Parathyroid adenoma (tissue), 2 donors: ENCODE measurements around the gene PPM1H.

Experiments used
- H2AFZ ChIP-seq: fragments of 300-600 bp; sonication (generic); one replicate; pipeline ENCODE4 v1.7.0; 2017; ENCODE audit warnings: antibody characterized with exemption, mild to moderate bottlenecking
- H3K27ac ChIP-seq: fragments of 300-600 bp; sonication (generic); one replicate; pipeline ENCODE4 v1.7.0; 2017
- H3K27me3 ChIP-seq: fragments of 300-600 bp; sonication (generic); one replicate; pipeline ENCODE4 v1.7.0; 2017; ENCODE audit warnings: low read length; ENCODE audit not compliant: control insufficient read depth, insufficient read depth
- H3K36me3 ChIP-seq: fragments of 300-600 bp; sonication (generic); one replicate; pipeline ENCODE4 v1.7.0; 2017; ENCODE audit warnings: low read length; ENCODE audit not compliant: control insufficient read depth, insufficient read depth
- H3K4me1 ChIP-seq: fragments of 300-600 bp; sonication (generic); one replicate; pipeline ENCODE4 v1.7.0; 2017; ENCODE audit warnings: control low read depth
- H3K4me2 ChIP-seq: fragments of 300-600 bp; sonication (generic); one replicate; pipeline ENCODE4 v1.7.0; 2017; ENCODE audit warnings: low read length
- H3K4me3 ChIP-seq: fragments of 300-600 bp; sonication (generic); one replicate; pipeline ENCODE4 v1.7.0; 2017; ENCODE audit warnings: low read depth, low read length
- H3K79me2 ChIP-seq: fragments of 300-600 bp; sonication (generic); one replicate; pipeline ENCODE4 v1.7.0; 2017; ENCODE audit warnings: control low read depth
- H3K9ac ChIP-seq: fragments of 300-600 bp; sonication (generic); one replicate; pipeline ENCODE4 v1.7.0; 2017; ENCODE audit warnings: mild to moderate bottlenecking
- H3K9me3 ChIP-seq: fragments of 300-600 bp; sonication (generic); one replicate; pipeline ENCODE4 v1.7.0; 2017; ENCODE audit warnings: low read length; ENCODE audit not compliant: control insufficient read depth
- CTCF ChIP-seq: fragments of 300-600 bp; sonication (generic); IDR thresholded peaks from one replicate; pipeline ENCODE4 v1.7.0; 2017; ENCODE audit warnings: antibody characterized with exemption, mild to moderate bottlenecking
- donor health status: primary hyperparathyroidism.

The PPM1H gene

GRCh38 chr12:62977418-62977817, 42.5 kb upstream of the PPM1H start:
- no peak overlapping the region for H3K9ac ChIP-seq
- no peaks in the 10 kb centered on the region for H3K9me3 ChIP-seq
- peak overlapping the region; percentile 35 for H2AFZ ChIP-seq
- no peaks in the 10 kb centered on the region for H3K27me3 ChIP-seq
- no peaks in the 10 kb centered on the region for H3K36me3 ChIP-seq
- H3K27ac ChIP-seq, result no peak overlapping the region
- H3K4me2 ChIP-seq, result no peak overlapping the region
- no peak overlapping the region for H3K4me3 ChIP-seq
- H3K4me1 ChIP-seq, result peaks cover 15% of the 10 kb centered on the region
- TF ChIP-seq CTCF, result no peak
- no peaks in the 10 kb centered on the region for H3K79me2 ChIP-seq

GRCh38 chr12:62976110-62976662, 41.2 kb upstream of the PPM1H start:
- Histone ChIP-seq H3K4me2 (no peak overlapping the region), H2AFZ (no peak overlapping the region), H3K9ac (no peak overlapping the region), H3K79me2 (no peaks in the 10 kb centered on the region), H3K27ac (no peak overlapping the region), H3K36me3 (no peaks in the 10 kb centered on the region), H3K4me3 (no peak overlapping the region), H3K27me3 (no peaks in the 10 kb centered on the region), H3K9me3 (no peaks in the 10 kb centered on the region), H3K4me1 (peaks cover 23% of the 10 kb centered on the region)
- no peak for TF ChIP-seq CTCF

- Histone ChIP-seq H3K4me1 (peaks cover 15% of the 10 kb centered on the region), H3K9ac (no peak overlapping the region), H3K36me3 (no peaks in the 10 kb centered on the region), H3K4me2 (no peak overlapping the region), H3K27me3 (no peaks in the 10 kb centered on the region), H3K79me2 (no peaks in the 10 kb centered on the region), H3K27ac (peak overlapping the region; percentile 53), H3K4me3 (no peak overlapping the region), H3K9me3 (no peaks in the 10 kb centered on the region), H2AFZ (peak overlapping the region; percentile 70)
- TF ChIP-seq CTCF, result no peak
Measured at GRCh38 chr12:62971769-62972525, 37.0 kb upstream of the PPM1H start.

GRCh38 chr12:62969695-62970094, 34.7 kb upstream of the PPM1H start:
- H3K27ac ChIP-seq, result no peak overlapping the region
- no peak overlapping the region for H2AFZ ChIP-seq
- no peak overlapping the region for H3K4me2 ChIP-seq
- no peak for TF ChIP-seq CTCF
- peaks cover 15% of the 10 kb centered on the region for H3K4me1 ChIP-seq
- no peaks in the 10 kb centered on the region for H3K79me2 ChIP-seq
- no peak overlapping the region for H3K4me3 ChIP-seq
- no peaks in the 10 kb centered on the region for H3K9me3 ChIP-seq
- no peaks in the 10 kb centered on the region for H3K27me3 ChIP-seq
- no peaks in the 10 kb centered on the region for H3K36me3 ChIP-seq
- no peak overlapping the region for H3K9ac ChIP-seq

- TF ChIP-seq CTCF, result no peak
Measured at GRCh38 chr12:62967701-62968100, 32.8 kb upstream of the PPM1H start.

More at GRCh38 chr12:62967701-62968100, 32.8 kb upstream of the PPM1H start:
- H2AFZ ChIP-seq, result no peak overlapping the region
- no peak overlapping the region for H3K9ac ChIP-seq
- H3K27me3 ChIP-seq, result no peaks in the 10 kb centered on the region
- peaks cover 25% of the 10 kb centered on the region for H3K4me1 ChIP-seq
- H3K4me2 ChIP-seq, result no peak overlapping the region
- peaks cover 2% of the 10 kb centered on the region for H3K79me2 ChIP-seq
- no peak overlapping the region for H3K4me3 ChIP-seq
- no peaks in the 10 kb centered on the region for H3K9me3 ChIP-seq
- H3K36me3 ChIP-seq, result no peaks in the 10 kb centered on the region
- no peak overlapping the region for H3K27ac ChIP-seq
